ENCODE results near the gene ADGRB2. TPM values are rescaled to one million over a fixed set of nuclear protein-coding genes. Genes with fewer than 3 reads are reported as not detected.
A peak's percentile ranks its signal among the peaks of the same experiment; 100 is the strongest.

ADGRB2 gene
- total and polyA plus RNA-seq, 2 donors from 2014 or later, result 3.2 to 5.3 TPM

DNA sequence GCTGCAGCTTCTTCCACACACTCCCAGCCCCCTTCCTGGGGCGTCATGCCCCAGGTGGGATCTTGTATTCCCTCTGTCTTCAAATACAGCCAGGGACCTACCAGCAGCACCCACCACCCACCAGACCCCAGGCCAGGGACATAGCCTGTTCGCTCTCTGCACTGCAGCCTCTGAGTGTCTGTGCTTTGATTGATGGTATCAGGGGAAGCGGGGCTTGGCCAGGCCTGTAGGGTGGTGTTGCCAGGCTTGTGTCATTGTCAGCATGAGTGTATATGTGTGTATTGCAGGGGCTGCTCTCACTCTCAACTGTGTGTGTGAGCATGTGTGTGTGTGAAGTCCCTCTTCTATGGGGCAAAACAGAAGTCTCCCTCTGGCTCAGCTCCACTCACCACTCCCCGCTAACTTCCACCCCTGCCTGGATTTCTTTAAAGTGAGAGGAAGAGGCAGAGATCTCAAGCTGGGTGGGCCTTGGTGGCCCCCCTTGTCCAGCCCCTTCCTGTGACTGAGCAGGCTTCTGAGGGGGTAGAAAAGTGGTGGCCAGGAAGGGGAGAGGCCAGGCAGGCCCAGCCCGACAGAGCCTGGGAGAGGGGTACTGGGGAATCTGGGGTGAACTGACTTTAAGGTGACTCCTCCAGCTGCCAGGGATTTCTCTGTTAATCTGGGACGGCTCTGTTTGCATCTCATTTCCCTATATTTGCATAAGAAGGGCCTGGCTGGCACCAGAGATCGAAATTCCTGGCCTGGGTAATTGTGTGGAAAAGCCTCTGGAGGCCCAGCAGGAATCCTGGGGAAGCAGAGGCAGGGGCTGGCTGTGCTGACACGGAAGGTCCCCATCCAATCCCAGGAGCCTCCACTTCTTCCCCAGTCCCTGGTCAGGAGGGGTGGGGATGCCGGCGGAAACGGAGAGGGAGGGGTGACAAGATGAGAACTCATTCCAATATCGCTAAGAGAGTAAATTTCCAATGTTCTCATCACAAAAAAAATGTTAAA lies 18.6 kb upstream of the ADGRB2 start:
- Histone ChIP-seq H3K27ac (ENCODE audit: low read depth in 2 of 2, low read length in 2 of 2) (no peak overlapping the region), H3K4me3 (ENCODE audit: low read length in 3 of 3) (no peak overlapping the region), H3K4me1 (ENCODE audit: control insufficient read depth in 2 of 3, insufficient read depth in 2 of 3, low read depth in 1 of 3, low read length in 3 of 3) (no peaks in the 10 kb centered on the region), H3K27me3 (ENCODE audit: control insufficient read depth, insufficient read depth, low read length) (no peaks in the 10 kb centered on the region), H3K9ac (ENCODE audit: low read length in 3 of 3) (no peak overlapping the region), H3K9me3 (ENCODE audit: control insufficient read depth in 2 of 3, insufficient read depth in 1 of 3, low read length in 3 of 3) (no peaks in the 10 kb centered on the region), H3K36me3 (ENCODE audit: control insufficient read depth in 2 of 3, insufficient read depth in 3 of 3, low read length in 3 of 3) (no peaks in the 10 kb centered on the region)
- TF ChIP-seq, protein P1, sequence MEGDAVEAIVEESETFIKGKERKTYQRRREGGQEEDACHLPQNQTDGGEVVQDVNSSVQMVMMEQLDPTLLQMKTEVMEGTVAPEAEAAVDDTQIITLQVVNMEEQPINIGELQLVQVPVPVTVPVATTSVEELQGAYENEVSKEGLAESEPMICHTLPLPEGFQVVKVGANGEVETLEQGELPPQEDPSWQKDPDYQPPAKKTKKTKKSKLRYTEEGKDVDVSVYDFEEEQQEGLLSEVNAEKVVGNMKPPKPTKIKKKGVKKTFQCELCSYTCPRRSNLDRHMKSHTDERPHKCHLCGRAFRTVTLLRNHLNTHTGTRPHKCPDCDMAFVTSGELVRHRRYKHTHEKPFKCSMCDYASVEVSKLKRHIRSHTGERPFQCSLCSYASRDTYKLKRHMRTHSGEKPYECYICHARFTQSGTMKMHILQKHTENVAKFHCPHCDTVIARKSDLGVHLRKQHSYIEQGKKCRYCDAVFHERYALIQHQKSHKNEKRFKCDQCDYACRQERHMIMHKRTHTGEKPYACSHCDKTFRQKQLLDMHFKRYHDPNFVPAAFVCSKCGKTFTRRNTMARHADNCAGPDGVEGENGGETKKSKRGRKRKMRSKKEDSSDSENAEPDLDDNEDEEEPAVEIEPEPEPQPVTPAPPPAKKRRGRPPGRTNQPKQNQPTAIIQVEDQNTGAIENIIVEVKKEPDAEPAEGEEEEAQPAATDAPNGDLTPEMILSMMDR (IDR thresholded peaks at IDR 0.05; ENCODE audit: borderline replicate concordance, extremely low read depth, insufficient read depth), result no peak
- FAIRE-seq, result no peak
- DNase-seq, result peak in 3 of 5 donors; percentile 49 to 64 (median 63)
- intact Hi-C loops (cut with DNase I), result no loop called here

DNA sequence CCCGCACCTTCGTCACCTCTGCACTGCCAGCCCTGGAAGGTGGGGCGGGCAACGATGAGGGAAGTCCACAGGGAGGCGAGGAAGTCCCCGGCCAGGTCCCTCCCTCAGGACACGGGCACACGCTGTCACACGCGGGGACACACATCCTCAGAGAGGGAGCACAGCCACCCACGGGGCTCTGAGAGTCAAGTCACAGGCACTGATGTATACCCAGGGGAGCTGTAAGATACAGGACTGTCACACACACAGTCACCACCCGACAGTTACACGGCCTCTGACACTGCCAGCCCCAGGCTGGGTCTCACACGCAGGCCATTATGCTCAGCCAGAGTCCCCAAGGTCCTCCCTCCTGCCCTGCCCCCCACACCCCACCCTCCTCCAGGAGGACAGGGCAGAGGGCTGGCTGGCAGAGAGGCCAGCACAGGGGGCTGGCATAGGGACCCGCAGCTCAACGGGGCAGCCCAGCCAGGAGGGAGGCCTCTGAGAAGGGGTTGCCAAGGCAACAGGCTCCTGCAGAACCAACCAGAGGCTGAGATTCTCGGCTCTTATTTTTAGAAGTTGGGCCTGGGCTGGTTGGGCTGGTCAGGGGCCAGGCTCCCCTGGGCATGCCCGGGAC lies 17.7 kb upstream of the ADGRB2 start:
- DNase-seq (peak; percentile 55 to 75 (median 66)), FAIRE-seq (no peak)
- H3K36me3 ChIP-seq (ENCODE audit: control insufficient read depth in 2 of 3, insufficient read depth in 3 of 3, low read length in 3 of 3), result no peaks in the 10 kb centered on the region
- H3K9ac ChIP-seq (ENCODE audit: low read length in 3 of 3), result no peak overlapping the region
- H3K27me3 ChIP-seq (ENCODE audit: control insufficient read depth, insufficient read depth, low read length), result no peaks in the 10 kb centered on the region
- no peak overlapping the region for H3K27ac ChIP-seq (ENCODE audit: low read depth in 2 of 2, low read length in 2 of 2)
- intact Hi-C loops (cut with DNase I), result no loop called here
- H3K4me3 ChIP-seq (ENCODE audit: low read length in 3 of 3), result no peak overlapping the region
- TF ChIP-seq, protein P1 (IDR thresholded peaks at IDR 0.05; ENCODE audit: borderline replicate concordance, extremely low read depth, insufficient read depth), result no peak
- no peaks in the 10 kb centered on the region for H3K9me3 ChIP-seq (ENCODE audit: control insufficient read depth in 2 of 3, insufficient read depth in 1 of 3, low read length in 3 of 3)
- no peaks in the 10 kb centered on the region for H3K4me1 ChIP-seq (ENCODE audit: control insufficient read depth in 2 of 3, insufficient read depth in 2 of 3, low read depth in 1 of 3, low read length in 3 of 3)

DNA sequence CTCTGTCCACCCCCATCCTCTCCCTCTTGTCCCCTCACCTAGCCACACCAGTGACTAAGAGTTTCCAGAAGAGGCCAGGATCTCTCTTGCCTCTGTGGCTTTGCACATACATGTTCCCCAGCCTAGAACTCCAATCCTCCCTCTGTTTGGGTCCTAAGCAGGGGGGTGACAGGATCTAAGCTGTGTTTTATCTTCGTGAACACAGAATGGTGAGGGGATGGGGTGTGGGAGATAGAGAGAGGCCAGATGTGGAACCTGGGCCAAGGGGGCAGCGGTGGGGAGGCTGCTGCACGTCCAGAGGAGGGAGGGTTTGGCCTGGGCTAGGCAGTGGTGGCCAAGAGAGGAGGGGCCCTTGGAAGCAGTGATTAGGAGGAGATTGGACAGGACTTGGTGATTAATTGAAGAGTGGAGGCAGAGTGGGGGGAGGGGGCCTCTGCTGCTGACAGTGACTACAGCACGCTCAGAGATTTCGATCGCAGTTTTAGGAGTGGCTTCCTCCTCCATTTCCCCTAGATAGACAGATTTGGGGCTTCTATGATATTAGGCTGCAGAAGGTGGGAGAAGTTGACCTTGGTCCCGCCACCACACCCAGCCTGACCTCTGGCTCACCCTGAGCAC lies 17.1 kb upstream of the ADGRB2 start:
- FAIRE-seq (no peak), DNase-seq (peak in 3 of 5 donors; percentile 40 to 58 (median 52))
- TF ChIP-seq, protein P1 (IDR thresholded peaks at IDR 0.05; ENCODE audit: borderline replicate concordance, extremely low read depth, insufficient read depth), result no peak

More for the DNA sequence above, 17.1 kb upstream of the ADGRB2 start:
- no peaks in the 10 kb centered on the region for H3K36me3 ChIP-seq (ENCODE audit: control insufficient read depth in 2 of 3, insufficient read depth in 3 of 3, low read length in 3 of 3)
- H3K4me1 ChIP-seq (ENCODE audit: control insufficient read depth in 2 of 3, insufficient read depth in 2 of 3, low read depth in 1 of 3, low read length in 3 of 3), result no peaks in the 10 kb centered on the region
- no peaks in the 10 kb centered on the region for H3K27me3 ChIP-seq (ENCODE audit: control insufficient read depth, insufficient read depth, low read length)
- H3K9me3 ChIP-seq (ENCODE audit: control insufficient read depth in 2 of 3, insufficient read depth in 1 of 3, low read length in 3 of 3), result no peaks in the 10 kb centered on the region
- intact Hi-C loops (cut with DNase I), result no loop called here
- H3K9ac ChIP-seq (ENCODE audit: low read length in 3 of 3), result no peak overlapping the region
- no peak overlapping the region for H3K4me3 ChIP-seq (ENCODE audit: low read length in 3 of 3)
- no peak overlapping the region for H3K27ac ChIP-seq (ENCODE audit: low read depth in 2 of 2, low read length in 2 of 2)

Data from kidney (tissue), 14 donors.